GM12878 (cell line): ENCODE results near the gene CNTN6.

Experiments
- ATF2 ChIP-seq: IDR thresholded peaks from 2 replicates; pipeline ENCODE4 v1.6.1; 2012; ENCODE audit warnings: low read length, inconsistent platforms
- CBX3 ChIP-seq: fragments of 200-600 bp; sonication (generic); IDR thresholded peaks from 2 replicates; pipeline ENCODE4 v1.6.1; 2016; ENCODE audit warnings: low read depth, borderline replicate concordance
- CTCF ChIP-seq, 3 experiments: IDR thresholded peaks in 2 of 3; conservative IDR thresholded peaks in 1 of 3; 2 replicates each; pipeline ENCODE4 v1.5.1; 2011; ENCODE audit warnings: low read depth in 3 of 3, low read length in 3 of 3, mild to moderate bottlenecking in 3 of 3, control low read depth in 2 of 3, moderate library complexity in 2 of 3, inconsistent platforms in 1 of 3, mixed read lengths in 1 of 3; ENCODE audit not compliant: control insufficient read depth in 2 of 3, insufficient read depth in 1 of 3; ENCODE audit errors: extremely low read depth in 1 of 3
- POLR2A ChIP-seq: IDR thresholded peaks from 2 replicates; pipeline ENCODE4 v1.6.1; 2011; ENCODE audit warnings: low read depth, mild to moderate bottlenecking, low read length
- SP1 ChIP-seq: IDR thresholded peaks from one replicate; pipeline ENCODE4 v1.6.1; 2011; ENCODE audit warnings: low read depth, low read length

GRCh38 chr3:1216856-1217255 lies 124.0 kb downstream of the CNTN6 start:
- no peak for TF ChIP-seq SP1
- no peak for TF ChIP-seq CTCF (IDR thresholded peaks at IDR 0.05 in 2 of 3, conservative IDR thresholded peaks at IDR 0.05 in 1 of 3; ENCODE audit: control insufficient read depth in 2 of 3, extremely low read depth in 1 of 3, insufficient read depth in 1 of 3, low read depth in 3 of 3, low read length in 3 of 3)
- no peak for TF ChIP-seq ATF2
- no peak for TF ChIP-seq POLR2A
- TF ChIP-seq CBX3 = no peak
